Stomach (tissue), 9 donors: ENCODE data around the gene RSPRY1. TPM values are rescaled to one million over a fixed set of nuclear protein-coding genes. Genes with fewer than 3 reads are reported as not detected.
A peak's percentile ranks its signal among the peaks of the same experiment; 100 is the strongest.

Experiments
- DNase-seq, 2 donors: peaks; one replicate each; pipeline versions ENCODE4 v3.0.0 to v3.0.0-alpha.2; 2013 to 2019
- H3K27ac ChIP-seq, 5 donors: fragments of 200-600 bp in 4 of 5; sonication (generic) in 4 of 5; one replicate each; pipeline ENCODE4 v1.5.1; 2013 to 2019; ENCODE audit warnings: mild to moderate bottlenecking in 1 of 5, moderate library complexity in 1 of 5
- H3K27me3 ChIP-seq, 3 donors: fragments of 200-600 bp; sonication (generic); one replicate each; pipeline ENCODE4 v1.5.1; 2017 to 2019; ENCODE audit warnings: mixed run types in 1 of 3
- H3K36me3 ChIP-seq, 4 donors: fragments of 200-600 bp; sonication (generic); 1 replicate in 3 of 4; 2 replicates in 1 of 4; pipeline ENCODE4 v1.5.1; 2016 to 2019
- H3K4me1 ChIP-seq, 4 donors: fragments of 200-600 bp; sonication (generic); one replicate each; pipeline ENCODE4 v1.5.1; 2016 to 2019
- H3K4me3 ChIP-seq, 4 donors: fragments of 200-600 bp; sonication (generic) in 3 of 4; one replicate each; pipeline ENCODE4 v1.5.1; 2016 to 2019; ENCODE audit warnings: mild to moderate bottlenecking in 1 of 4
- H3K9me3 ChIP-seq, 4 donors: fragments of 200-600 bp; sonication (generic); one replicate each; pipeline ENCODE4 v1.5.1; 2016 to 2019
- CTCF ChIP-seq, 7 experiments: fragments of 450-650 bp in 4 of 7; fragments of 200-600 bp in 3 of 7; sonication (generic) in 3 of 7; IDR thresholded peaks; one replicate each; pipeline ENCODE4 v1.5.1; 2016 to 2019; ENCODE audit warnings: antibody characterized with exemption in 7 of 7, control low read depth in 2 of 7, mild to moderate bottlenecking in 1 of 7
- EP300 ChIP-seq: sonication (generic); formaldehyde crosslinking; IDR thresholded peaks from one replicate; pipeline ENCODE4 v1.6.1; 2017; ENCODE audit warnings: antibody characterized with exemption
- POLR2A ChIP-seq, 4 donors: fragments of 450-650 bp; IDR thresholded peaks; one replicate each; pipeline ENCODE4 v1.6.1; 2016; ENCODE audit warnings: antibody characterized with exemption in 4 of 4, control low read depth in 2 of 4, mild to moderate bottlenecking in 1 of 4, moderate library complexity in 1 of 4
- POLR2AphosphoS5 ChIP-seq, 3 donors: sonication (generic); formaldehyde crosslinking; IDR thresholded peaks; one replicate each; pipeline ENCODE4 v1.6.1; 2016; ENCODE audit warnings: antibody characterized with exemption in 3 of 3
- WGBS, 5 donors: extraction: QIAGEN DNeasy Blood & Tissue Kit in 3 of 5; methylation state at CpG; one replicate each; pipeline versions ENCODE4 v1.1.5 to v1.1.7; 2013 to 2018; 5-methylcytosine and 5-hydroxymethylcytosine counted together
- intact Hi-C: fragments of 100-400 bp; cut with DNase I; formaldehyde crosslinking; loops from one replicate; pipeline ENCODE4 v1.15.1; 2023; ENCODE audit warnings: low total_unique reads
- polyA plus RNA-seq, 3 donors: library from polyadenylated mRNA; stranded (reverse); fragments of 200-250 nt; gene quantifications; one replicate each; pipeline ENCODE4 v1.2.3, GENCODE V29; 2013
- total RNA-seq, 5 donors: library from RNA; depleted of rRNA; stranded (reverse); fragments of >200 nt; gene quantifications; one replicate each; pipeline versions ENCODE4 v1.1.0 to v1.2.3, GENCODE V29; 2014 to 2016
- donor health status: healthy with polysubstance abuse.
- donor health status: Bipolar disorder and iron deficiency.
- donor health status: healthy.

The RSPRY1 gene
- total and polyA plus RNA-seq, 8 donors: 5.5 to 110 (median 13.3) TPM

DNA sequence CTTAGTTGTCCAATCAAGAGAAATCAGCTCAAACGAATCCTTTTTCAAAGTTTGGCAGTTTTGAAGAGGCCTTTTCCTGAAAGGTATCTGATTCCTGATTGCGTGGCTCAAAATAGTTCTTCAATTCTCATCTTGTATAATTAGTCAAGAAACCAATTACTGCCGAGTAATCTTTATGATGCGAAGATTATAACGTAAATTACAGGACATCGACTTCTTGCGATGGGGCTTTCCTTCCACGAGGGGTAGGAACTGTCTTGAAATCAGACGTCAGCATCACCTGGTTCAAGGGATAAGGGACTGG, 58.3 kb downstream of the RSPRY1 start:
- H3K4me3 ChIP-seq: peak overlapping the region; percentile 62 to 77 (median 67)
- no peaks in the 10 kb centered on the region for H3K9me3 ChIP-seq
- peaks cover 14 to 41% (median 27%) of the 10 kb centered on the region in 4 donors for H3K4me1 ChIP-seq
- no peak for TF ChIP-seq POLR2AphosphoS5 (IDR thresholded peaks at IDR 0.05)
- peaks cover 10 to 37% (median 33%) of the 10 kb centered on the region in 4 donors for H3K36me3 ChIP-seq
- no peak for DNase-seq
- H3K27me3 ChIP-seq: no peaks in the 10 kb centered on the region
- WGBS, 5 donors: 7 to 8% (median 7%) methylated on average over 9 of the region's 9 CpGs
- intact Hi-C loops: no loop called here
- H3K27ac ChIP-seq: peak overlapping the region; percentile 93 to 97 (median 94)

GRCh38 chr16:57244767-57245471, 58.8 kb downstream of the RSPRY1 start, which contains the start of gene ARL2BP:
Gene ARL2BP, plus strand, starts transcription at chr16:57245259. Its CDS starts 109 bp downstream, at chr16:57245368.
- Histone ChIP-seq H3K4me3 (peak within 1 kb of the TSS; percentile 62 to 77 (median 67)), H3K27ac (peak within 1 kb of the TSS; percentile 93 to 97 (median 94)), H3K27me3 (no peaks in the 10 kb centered on the region), H3K36me3 (peaks cover 14 to 37% (median 33%) of the 10 kb centered on the region in 4 donors), H3K9me3 (no peaks in the 10 kb centered on the region), H3K4me1 (peaks cover 14 to 41% (median 27%) of the 10 kb centered on the region in 4 donors)
- TF ChIP-seq POLR2A (IDR thresholded peaks at IDR 0.05): peak in 2 of 4 donors; percentile 53 to 58
- TF ChIP-seq CTCF (IDR thresholded peaks at IDR 0.05): no peak
- no peak for TF ChIP-seq EP300
- peak; percentile 77 to 96 (median 87) for TF ChIP-seq POLR2AphosphoS5 (IDR thresholded peaks at IDR 0.05)
- DNase-seq: peak; percentile 99
- WGBS, 5 donors: 0 to 1% (median 0%) methylated on average over 16 to 77 of the region's 77 CpGs
- intact Hi-C loops: no loop called here

DNA sequence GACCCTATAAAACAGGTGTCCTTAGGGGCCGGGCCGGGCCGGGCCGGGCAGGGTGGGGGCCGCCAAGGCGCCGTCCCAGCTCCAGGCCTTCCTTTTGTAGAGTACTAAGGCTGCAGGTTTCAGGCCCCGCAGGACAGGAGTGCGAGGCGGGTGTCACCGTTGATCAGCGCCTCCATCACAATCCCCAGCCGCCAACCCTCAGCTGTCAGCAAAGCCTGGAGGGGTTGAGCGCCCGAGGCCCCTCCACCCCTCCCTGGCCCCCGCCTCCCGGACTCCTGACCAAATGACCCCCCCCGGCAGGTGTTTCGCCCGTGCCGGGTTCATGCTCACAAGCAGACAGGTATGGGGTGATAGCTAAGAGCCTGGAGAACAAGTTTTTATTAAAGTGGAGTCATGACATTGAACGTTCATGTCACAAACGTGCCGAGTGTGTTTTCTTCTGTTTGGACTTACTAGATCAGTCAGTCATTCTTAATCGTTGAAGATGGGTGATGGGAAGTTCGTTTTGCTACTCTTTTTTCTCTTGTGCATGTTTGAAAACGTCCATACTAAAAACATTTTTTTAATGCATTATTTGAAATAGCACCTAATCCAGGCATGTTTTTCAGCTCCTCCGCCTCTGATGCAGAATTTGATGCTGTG, 59.5 kb downstream of the RSPRY1 start:
- peak overlapping the region; percentile 93 to 97 (median 94) for H3K27ac ChIP-seq
- peaks cover 20 to 37% (median 34%) of the 10 kb centered on the region in 4 donors for H3K36me3 ChIP-seq
- WGBS, 5 donors: 2 to 6% (median 5%) methylated on average over 19 to 28 of the region's 28 CpGs
- peak; percentile 40 to 72 for DNase-seq
- no peak for TF ChIP-seq CTCF (IDR thresholded peaks at IDR 0.05)
- no peak for TF ChIP-seq EP300
- TF ChIP-seq POLR2AphosphoS5 (IDR thresholded peaks at IDR 0.05): no peak
- no peak for TF ChIP-seq POLR2A (IDR thresholded peaks at IDR 0.05)
- peaks cover 14 to 41% (median 27%) of the 10 kb centered on the region in 4 donors for H3K4me1 ChIP-seq
- H3K4me3 ChIP-seq: peak overlapping the region; percentile 62 to 77 (median 67)
- H3K9me3 ChIP-seq: no peaks in the 10 kb centered on the region
- intact Hi-C loops: no loop called here
- no peaks in the 10 kb centered on the region for H3K27me3 ChIP-seq

DNA sequence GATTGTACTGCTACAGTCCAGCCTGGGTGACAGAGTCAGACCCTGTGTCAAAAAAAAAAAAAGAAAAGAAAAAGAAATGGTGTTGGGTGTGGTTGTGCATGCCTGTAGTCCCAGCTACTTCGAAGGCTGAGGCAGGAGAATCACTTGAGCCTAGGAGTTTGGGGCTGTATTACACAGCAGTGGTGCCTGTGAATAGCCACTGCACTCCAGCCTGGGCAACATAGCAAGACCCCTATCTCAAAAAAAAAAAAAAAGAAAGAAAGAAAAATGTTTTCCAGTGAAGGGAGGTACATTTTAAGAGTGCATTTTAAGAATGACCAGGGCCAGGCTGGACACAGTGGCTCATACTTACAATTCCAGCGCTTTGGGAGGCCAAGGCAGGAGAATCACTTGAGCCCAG, 65.2 kb downstream of the RSPRY1 start:
- Histone ChIP-seq H3K36me3 (peaks cover 63 to 94% (median 90%) of the 10 kb centered on the region in 4 donors), H3K4me1 (peaks cover 6 to 36% (median 13%) of the 10 kb centered on the region in 4 donors), H3K27ac (no peak overlapping the region), H3K27me3 (no peaks in the 10 kb centered on the region), H3K4me3 (no peak overlapping the region), H3K9me3 (no peaks in the 10 kb centered on the region)
- TF ChIP-seq EP300 (no peak), POLR2A (IDR thresholded peaks at IDR 0.05) (no peak), POLR2AphosphoS5 (IDR thresholded peaks at IDR 0.05) (no peak)
- DNase-seq: no peak
- WGBS, 5 donors: 90 to 95% (median 92%) methylated on average over 2 of the region's 2 CpGs
- intact Hi-C loops: no loop called here

DNA sequence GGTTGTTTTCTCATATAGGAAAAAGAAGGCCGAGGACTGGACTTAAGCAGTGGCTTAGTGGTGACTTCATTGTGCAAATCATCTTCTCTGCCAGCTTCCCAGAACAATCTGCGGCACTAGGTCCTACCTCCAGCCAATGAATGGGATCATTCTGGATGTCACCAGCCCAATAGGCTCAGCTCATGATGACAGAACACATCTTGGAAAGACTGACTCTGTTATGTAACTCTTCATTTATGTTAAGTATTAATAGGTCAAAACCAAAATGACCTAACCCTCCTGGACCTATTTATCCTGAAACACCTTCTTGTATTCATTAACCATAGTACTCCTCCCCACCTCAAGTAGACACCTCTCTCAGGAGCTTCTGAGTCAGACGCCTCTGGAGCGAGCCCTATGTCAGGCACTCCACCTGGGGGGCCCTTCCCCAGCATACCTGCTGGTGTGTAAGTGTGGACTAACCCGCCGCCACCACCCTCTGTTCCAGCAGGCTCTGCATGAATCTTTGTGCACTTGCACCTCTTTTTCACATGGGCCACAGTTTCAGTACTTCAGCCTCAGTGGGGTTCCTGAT, 66.1 kb downstream of the RSPRY1 start:
- peak overlapping the region in 2 of 5 donors; percentile 21 to 24 for H3K27ac ChIP-seq
- intact Hi-C loops: no loop called here
- H3K36me3 ChIP-seq: peaks cover 70 to 100% (median 96%) of the 10 kb centered on the region in 4 donors
- no peak overlapping the region for H3K4me3 ChIP-seq
- WGBS, 5 donors: 90 to 94% (median 92%) methylated on average over 6 of the region's 6 CpGs
- no peak for TF ChIP-seq EP300
- no peaks in the 10 kb centered on the region for H3K9me3 ChIP-seq
- peaks cover 0 to 28% (median 9%) of the 10 kb centered on the region in 4 donors for H3K4me1 ChIP-seq
- H3K27me3 ChIP-seq: no peaks in the 10 kb centered on the region
- no peak for DNase-seq
